ENCODE results near the gene RUNX2.

The RUNX2 gene

GRCh38 chr6:45438151-45438550, 110.0 kb downstream of the RUNX2 start:
- Histone ChIP-seq H3K27ac (ENCODE audit: poor library complexity, severe bottlenecking) (peak overlapping the region; percentile 88), H3K9me3 (ENCODE audit: severe bottlenecking) (no peaks in the 10 kb centered on the region), H3K36me3 (ENCODE audit: low read depth) (peaks cover 37% of the 10 kb centered on the region), H3K4me3 (ENCODE audit: severe bottlenecking) (no peak overlapping the region), H3K4me1 (ENCODE audit: insufficient read depth, poor library complexity, severe bottlenecking) (peaks cover 53% of the 10 kb centered on the region), H3K27me3 (ENCODE audit: insufficient read depth, poor library complexity, severe bottlenecking) (no peaks in the 10 kb centered on the region)
- no peak for DNase-seq (ENCODE audit: low spot score)
- TF ChIP-seq CTCF (IDR thresholded peaks at IDR 0.05; ENCODE audit: poor library complexity, severe bottlenecking): no peak
- ATAC-seq (ENCODE audit: low read depth): no peak

GRCh38 chr6:45438849-45439406, 110.8 kb downstream of the RUNX2 start:
- H3K9me3 ChIP-seq (ENCODE audit: severe bottlenecking): no peaks in the 10 kb centered on the region
- H3K27me3 ChIP-seq (ENCODE audit: insufficient read depth, poor library complexity, severe bottlenecking): no peaks in the 10 kb centered on the region
- H3K4me1 ChIP-seq (ENCODE audit: insufficient read depth, poor library complexity, severe bottlenecking): peaks cover 45% of the 10 kb centered on the region
- H3K36me3 ChIP-seq (ENCODE audit: low read depth): peaks cover 43% of the 10 kb centered on the region
- no peak for DNase-seq (ENCODE audit: low spot score)
- peak overlapping the region; percentile 88 for H3K27ac ChIP-seq (ENCODE audit: poor library complexity, severe bottlenecking)
- H3K4me3 ChIP-seq (ENCODE audit: severe bottlenecking): no peak overlapping the region
- ATAC-seq (ENCODE audit: low read depth): peak; percentile 82
- TF ChIP-seq CTCF (IDR thresholded peaks at IDR 0.05; ENCODE audit: poor library complexity, severe bottlenecking): no peak

GRCh38 chr6:45439459-45439858, 111.3 kb downstream of the RUNX2 start:
- Histone ChIP-seq H3K4me3 (ENCODE audit: severe bottlenecking) (no peak overlapping the region), H3K36me3 (ENCODE audit: low read depth) (peaks cover 43% of the 10 kb centered on the region), H3K9me3 (ENCODE audit: severe bottlenecking) (no peaks in the 10 kb centered on the region), H3K27ac (ENCODE audit: poor library complexity, severe bottlenecking) (peak overlapping the region; percentile 88), H3K4me1 (ENCODE audit: insufficient read depth, poor library complexity, severe bottlenecking) (peaks cover 41% of the 10 kb centered on the region), H3K27me3 (ENCODE audit: insufficient read depth, poor library complexity, severe bottlenecking) (no peaks in the 10 kb centered on the region)
- no peak for ATAC-seq (ENCODE audit: low read depth)
- DNase-seq (ENCODE audit: low spot score): no peak
- no peak for TF ChIP-seq CTCF (IDR thresholded peaks at IDR 0.05; ENCODE audit: poor library complexity, severe bottlenecking)

- H3K4me3 ChIP-seq (ENCODE audit: severe bottlenecking): no peak overlapping the region
- peaks cover 45% of the 10 kb centered on the region for H3K4me1 ChIP-seq (ENCODE audit: insufficient read depth, poor library complexity, severe bottlenecking)
- peak overlapping the region; percentile 88 for H3K27ac ChIP-seq (ENCODE audit: poor library complexity, severe bottlenecking)
- H3K36me3 ChIP-seq (ENCODE audit: low read depth): peaks cover 41% of the 10 kb centered on the region
- ATAC-seq (ENCODE audit: low read depth) (no peak), DNase-seq (ENCODE audit: low spot score) (no peak)
- no peaks in the 10 kb centered on the region for H3K27me3 ChIP-seq (ENCODE audit: insufficient read depth, poor library complexity, severe bottlenecking)
- no peak for TF ChIP-seq CTCF (IDR thresholded peaks at IDR 0.05; ENCODE audit: poor library complexity, severe bottlenecking)
- H3K9me3 ChIP-seq (ENCODE audit: severe bottlenecking): no peaks in the 10 kb centered on the region
These were observed 111.8 kb downstream of the RUNX2 start for GRCh38 chr6:45439861-45440388.

GRCh38 chr6:45441851-45442453, 113.8 kb downstream of the RUNX2 start:
- peaks cover 41% of the 10 kb centered on the region for H3K36me3 ChIP-seq (ENCODE audit: low read depth)
- no peak for DNase-seq (ENCODE audit: low spot score)
- H3K9me3 ChIP-seq (ENCODE audit: severe bottlenecking): no peaks in the 10 kb centered on the region
- peaks cover 51% of the 10 kb centered on the region for H3K4me1 ChIP-seq (ENCODE audit: insufficient read depth, poor library complexity, severe bottlenecking)
- ATAC-seq (ENCODE audit: low read depth): no peak
- TF ChIP-seq CTCF (IDR thresholded peaks at IDR 0.05; ENCODE audit: poor library complexity, severe bottlenecking): no peak
- H3K27me3 ChIP-seq (ENCODE audit: insufficient read depth, poor library complexity, severe bottlenecking): no peaks in the 10 kb centered on the region
- H3K4me3 ChIP-seq (ENCODE audit: severe bottlenecking): no peak overlapping the region
- H3K27ac ChIP-seq (ENCODE audit: poor library complexity, severe bottlenecking): peak overlapping the region; percentile 6

All from RWPE2 (cell line).